Measurements from ENCODE around the gene RPS6KA1. TPM values are rescaled to one million over a fixed set of nuclear protein-coding genes. Genes with fewer than 3 reads are reported as not detected.

RPS6KA1 gene
- total and polyA plus RNA-seq, 2 of the 13 experiments (the other 11 are each of a cell fraction or from before 2014, with no cell fraction given), result 19.6 to 24.2 TPM

- TF ChIP-seq, protein P1, sequence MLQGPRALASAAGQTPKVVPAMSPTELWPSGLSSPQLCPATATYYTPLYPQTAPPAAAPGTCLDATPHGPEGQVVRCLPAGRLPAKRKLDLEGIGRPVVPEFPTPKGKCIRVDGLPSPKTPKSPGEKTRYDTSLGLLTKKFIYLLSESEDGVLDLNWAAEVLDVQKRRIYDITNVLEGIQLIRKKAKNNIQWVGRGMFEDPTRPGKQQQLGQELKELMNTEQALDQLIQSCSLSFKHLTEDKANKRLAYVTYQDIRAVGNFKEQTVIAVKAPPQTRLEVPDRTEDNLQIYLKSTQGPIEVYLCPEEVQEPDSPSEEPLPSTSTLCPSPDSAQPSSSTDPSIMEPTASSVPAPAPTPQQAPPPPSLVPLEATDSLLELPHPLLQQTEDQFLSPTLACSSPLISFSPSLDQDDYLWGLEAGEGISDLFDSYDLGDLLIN (CRISPR knock-in tag; IDR thresholded peaks at IDR 0.05; ENCODE audit: borderline replicate concordance), result no peak
- TF ChIP-seq ZNF263 (CRISPR knock-in tag; IDR thresholded peaks at IDR 0.05), result no peak
- TF ChIP-seq MAFF (IDR thresholded peaks at IDR 0.05; ENCODE audit: low read depth, low read length), result no peak
- TF ChIP-seq BRD4 (CRISPR knock-in tag; IDR thresholded peaks at IDR 0.05), result no peak
- no peak for TF ChIP-seq KLF13 (CRISPR knock-in tag; IDR thresholded peaks at IDR 0.05)
- TF ChIP-seq TAF15 (IDR thresholded peaks at IDR 0.05; ENCODE audit: low read depth, low read length, poor library complexity, severe bottlenecking), result no peak
- peak; percentile 59; the same call in 1 of the 2 replicates for TF ChIP-seq TRAFD1 (CRISPR knock-in tag; IDR thresholded peaks at IDR 0.05; ENCODE audit: borderline replicate concordance)
- TF ChIP-seq MTF1 (CRISPR knock-in tag; IDR thresholded peaks at IDR 0.05), result no peak
- 0 out of 2 replicates have a peak, but pooled peaks have one; percentile 26 for TF ChIP-seq ZSCAN22 (CRISPR knock-in tag; IDR thresholded peaks at IDR 0.05)
- peak; percentile 29; the same call in 1 of the 2 replicates for TF ChIP-seq MIXL1 (CRISPR knock-in tag; IDR thresholded peaks at IDR 0.05)
- no peak for TF ChIP-seq NONO (IDR thresholded peaks at IDR 0.05)
- peak; percentile 82 for TF ChIP-seq NONO (CRISPR knock-in tag; conservative IDR thresholded peaks at IDR 0.05)
- TF ChIP-seq ZNF567 (CRISPR knock-in tag; IDR thresholded peaks at IDR 0.05; ENCODE audit: borderline replicate concordance), result peak; percentile 75; the same call in 1 of the 2 replicates
- no peak; the same call in 1 of the 2 replicates for TF ChIP-seq ZNF430 (CRISPR knock-in tag; IDR thresholded peaks at IDR 0.05)
- TF ChIP-seq ZNF788 (CRISPR knock-in tag; IDR thresholded peaks at IDR 0.05; ENCODE audit: borderline replicate concordance), result peak; percentile 29; the same call in 1 of the 2 replicates
- TF ChIP-seq HCFC1 (IDR thresholded peaks at IDR 0.05; ENCODE audit: low read depth, low read length), result no peak
- TF ChIP-seq, protein P2, sequence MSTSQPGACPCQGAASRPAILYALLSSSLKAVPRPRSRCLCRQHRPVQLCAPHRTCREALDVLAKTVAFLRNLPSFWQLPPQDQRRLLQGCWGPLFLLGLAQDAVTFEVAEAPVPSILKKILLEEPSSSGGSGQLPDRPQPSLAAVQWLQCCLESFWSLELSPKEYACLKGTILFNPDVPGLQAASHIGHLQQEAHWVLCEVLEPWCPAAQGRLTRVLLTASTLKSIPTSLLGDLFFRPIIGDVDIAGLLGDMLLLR (CRISPR knock-in tag; IDR thresholded peaks at IDR 0.05), result peak; percentile 78; the same call in 1 of the 2 replicates
- TF ChIP-seq, protein P3, sequence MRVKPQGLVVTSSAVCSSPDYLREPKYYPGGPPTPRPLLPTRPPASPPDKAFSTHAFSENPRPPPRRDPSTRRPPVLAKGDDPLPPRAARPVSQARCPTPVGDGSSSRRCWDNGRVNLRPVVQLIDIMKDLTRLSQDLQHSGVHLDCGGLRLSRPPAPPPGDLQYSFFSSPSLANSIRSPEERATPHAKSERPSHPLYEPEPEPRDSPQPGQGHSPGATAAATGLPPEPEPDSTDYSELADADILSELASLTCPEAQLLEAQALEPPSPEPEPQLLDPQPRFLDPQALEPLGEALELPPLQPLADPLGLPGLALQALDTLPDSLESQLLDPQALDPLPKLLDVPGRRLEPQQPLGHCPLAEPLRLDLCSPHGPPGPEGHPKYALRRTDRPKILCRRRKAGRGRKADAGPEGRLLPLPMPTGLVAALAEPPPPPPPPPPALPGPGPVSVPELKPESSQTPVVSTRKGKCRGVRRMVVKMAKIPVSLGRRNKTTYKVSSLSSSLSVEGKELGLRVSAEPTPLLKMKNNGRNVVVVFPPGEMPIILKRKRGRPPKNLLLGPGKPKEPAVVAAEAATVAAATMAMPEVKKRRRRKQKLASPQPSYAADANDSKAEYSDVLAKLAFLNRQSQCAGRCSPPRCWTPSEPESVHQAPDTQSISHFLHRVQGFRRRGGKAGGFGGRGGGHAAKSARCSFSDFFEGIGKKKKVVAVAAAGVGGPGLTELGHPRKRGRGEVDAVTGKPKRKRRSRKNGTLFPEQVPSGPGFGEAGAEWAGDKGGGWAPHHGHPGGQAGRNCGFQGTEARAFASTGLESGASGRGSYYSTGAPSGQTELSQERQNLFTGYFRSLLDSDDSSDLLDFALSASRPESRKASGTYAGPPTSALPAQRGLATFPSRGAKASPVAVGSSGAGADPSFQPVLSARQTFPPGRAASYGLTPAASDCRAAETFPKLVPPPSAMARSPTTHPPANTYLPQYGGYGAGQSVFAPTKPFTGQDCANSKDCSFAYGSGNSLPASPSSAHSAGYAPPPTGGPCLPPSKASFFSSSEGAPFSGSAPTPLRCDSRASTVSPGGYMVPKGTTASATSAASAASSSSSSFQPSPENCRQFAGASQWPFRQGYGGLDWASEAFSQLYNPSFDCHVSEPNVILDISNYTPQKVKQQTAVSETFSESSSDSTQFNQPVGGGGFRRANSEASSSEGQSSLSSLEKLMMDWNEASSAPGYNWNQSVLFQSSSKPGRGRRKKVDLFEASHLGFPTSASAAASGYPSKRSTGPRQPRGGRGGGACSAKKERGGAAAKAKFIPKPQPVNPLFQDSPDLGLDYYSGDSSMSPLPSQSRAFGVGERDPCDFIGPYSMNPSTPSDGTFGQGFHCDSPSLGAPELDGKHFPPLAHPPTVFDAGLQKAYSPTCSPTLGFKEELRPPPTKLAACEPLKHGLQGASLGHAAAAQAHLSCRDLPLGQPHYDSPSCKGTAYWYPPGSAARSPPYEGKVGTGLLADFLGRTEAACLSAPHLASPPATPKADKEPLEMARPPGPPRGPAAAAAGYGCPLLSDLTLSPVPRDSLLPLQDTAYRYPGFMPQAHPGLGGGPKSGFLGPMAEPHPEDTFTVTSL (CRISPR knock-in tag; IDR thresholded peaks at IDR 0.05; ENCODE audit: borderline replicate concordance), result peak; percentile 74
- TF ChIP-seq DR1 (CRISPR knock-in tag; IDR thresholded peaks at IDR 0.05), result no peak
Observed at GRCh38 chr1:26500488-26501175, 28.9 kb upstream of the RPS6KA1 start (continued).
